Breast epithelium (tissue), 4 donors: ENCODE measurements around the gene UGT1A3. TPM values are rescaled to one million over a fixed set of nuclear protein-coding genes. Genes with fewer than 3 reads are reported as not detected.

Experiments
- DNase-seq, 2 donors: peaks; one replicate each; pipeline ENCODE4 v3.0.0-alpha.2; 2019; ENCODE audit warnings: low spot score in 2 of 2
- H3K27ac ChIP-seq, 2 donors: fragments of 200-600 bp; sonication (generic) in 1 of 2; one replicate each; pipeline ENCODE4 v1.5.1; 2016 to 2019; ENCODE audit warnings: mild to moderate bottlenecking in 1 of 2
- H3K27me3 ChIP-seq, 2 donors: fragments of 200-600 bp; sonication (generic) in 1 of 2; one replicate each; pipeline versions ENCODE4 v1.5.1 to v1.6.0; 2017 to 2019; ENCODE audit warnings: control low read depth in 1 of 2, mild to moderate bottlenecking in 1 of 2
- H3K36me3 ChIP-seq: fragments of 200-600 bp; one replicate; pipeline ENCODE4 v1.5.1; 2019
- H3K4me1 ChIP-seq, 2 donors: fragments of 200-600 bp; sonication (generic); one replicate each; pipeline ENCODE4 v1.5.1; 2016 to 2019; ENCODE audit warnings: control low read depth in 1 of 2
- H3K4me3 ChIP-seq, 3 donors: fragments of 200-600 bp; sonication (generic); 1 replicate in 2 of 3; 2 replicates in 1 of 3; pipeline ENCODE4 v1.5.1; 2016 to 2019; ENCODE audit warnings: mild to moderate bottlenecking in 3 of 3, moderate library complexity in 2 of 3
- H3K9me3 ChIP-seq, 2 donors: fragments of 200-600 bp; sonication (generic) in 1 of 2; one replicate each; pipeline ENCODE4 v1.5.1; 2016 to 2019; ENCODE audit warnings: control low read depth in 1 of 2
- CTCF ChIP-seq, 3 donors: fragments of 450-650 bp; IDR thresholded peaks; one replicate each; pipeline ENCODE4 v1.5.1; 2016 to 2017; ENCODE audit warnings: antibody characterized with exemption in 3 of 3, mild to moderate bottlenecking in 3 of 3, moderate library complexity in 3 of 3
- POLR2A ChIP-seq: fragments of 450-650 bp; IDR thresholded peaks from one replicate; pipeline ENCODE4 v1.6.1; 2016; ENCODE audit warnings: antibody characterized with exemption, mild to moderate bottlenecking, moderate library complexity
- POLR2AphosphoS5 ChIP-seq, 3 donors: sonication (generic); formaldehyde crosslinking; IDR thresholded peaks; one replicate each; pipeline ENCODE4 v1.6.1; 2017; ENCODE audit warnings: antibody characterized with exemption in 3 of 3
- intact Hi-C: fragments of 100-400 bp; cut with DNase I; formaldehyde crosslinking; loops from one replicate; pipeline ENCODE4 v1.15.1; 2023; ENCODE audit warnings: low total_unique reads
- total RNA-seq, 3 donors: library from RNA; depleted of rRNA; stranded (reverse); fragments of >200 nt; gene quantifications; one replicate each; pipeline ENCODE4 v1.1.0, GENCODE V29; 2016

The UGT1A3 gene
- total RNA-seq, 3 donors from 2014 or later, result 0.16 TPM; not detected in 2

GRCh38 chr2:233817361-233817911 lies 88.6 kb downstream of the UGT1A3 start:
- no peaks in the 10 kb centered on the region for H3K36me3 ChIP-seq
- DNase-seq, result no peak
- H3K27me3 ChIP-seq, result no peaks in the 10 kb centered on the region
- TF ChIP-seq POLR2AphosphoS5 (IDR thresholded peaks at IDR 0.05) (no peak), CTCF (IDR thresholded peaks at IDR 0.05) (no peak), POLR2A (no peak)
- intact Hi-C loops, result loop anchor here (5.0 kb wide), 1 partner anchor 65 kb away; no protein-coding TSS in a partner anchor
- H3K4me3 ChIP-seq, result no peak overlapping the region
- H3K27ac ChIP-seq, result no peak overlapping the region
- H3K4me1 ChIP-seq, result no peaks in the 10 kb centered on the region
- no peaks in the 10 kb centered on the region for H3K9me3 ChIP-seq

GRCh38 chr2:233817995-233818638 lies 89.3 kb downstream of the UGT1A3 start:
- TF ChIP-seq CTCF (IDR thresholded peaks at IDR 0.05) (no peak), POLR2AphosphoS5 (IDR thresholded peaks at IDR 0.05) (no peak), POLR2A (no peak)
- no peak for DNase-seq
- H3K4me3 ChIP-seq, result no peak overlapping the region

GRCh38 chr2:233818639-233819621 lies 90.1 kb downstream of the UGT1A3 start:
- intact Hi-C loops, result loop anchor here (5.0 kb wide), 1 partner anchor 63 kb away; no protein-coding TSS in a partner anchor
- H3K27me3 ChIP-seq, result no peaks in the 10 kb centered on the region
- no peaks in the 10 kb centered on the region for H3K9me3 ChIP-seq
- H3K27ac ChIP-seq, result no peak overlapping the region
- TF ChIP-seq POLR2A, result no peak
- no peak for TF ChIP-seq POLR2AphosphoS5 (IDR thresholded peaks at IDR 0.05)
- TF ChIP-seq CTCF (IDR thresholded peaks at IDR 0.05), result no peak
- no peaks in the 10 kb centered on the region for H3K4me1 ChIP-seq
- DNase-seq, result no peak
- H3K4me3 ChIP-seq, result no peak overlapping the region
- H3K36me3 ChIP-seq, result no peaks in the 10 kb centered on the region

More at GRCh38 chr2:233817995-233818638, 89.3 kb downstream of the UGT1A3 start:
- H3K27me3 ChIP-seq, result no peaks in the 10 kb centered on the region
- intact Hi-C loops, result loop anchor here (5.0 kb wide), 1 partner anchor 64 kb away; no protein-coding TSS in a partner anchor
- no peaks in the 10 kb centered on the region for H3K9me3 ChIP-seq
- H3K4me1 ChIP-seq, result no peaks in the 10 kb centered on the region
- no peaks in the 10 kb centered on the region for H3K36me3 ChIP-seq
- H3K27ac ChIP-seq, result no peak overlapping the region

GRCh38 chr2:233819884-233820773 lies 91.3 kb downstream of the UGT1A3 start:
- Histone ChIP-seq H3K36me3 (no peaks in the 10 kb centered on the region), H3K4me1 (no peaks in the 10 kb centered on the region), H3K9me3 (no peaks in the 10 kb centered on the region), H3K4me3 (no peak overlapping the region), H3K27me3 (no peaks in the 10 kb centered on the region), H3K27ac (no peak overlapping the region)
- no peak for DNase-seq
- intact Hi-C loops, result loop anchor here (5.0 kb wide), 1 partner anchor 62 kb away; no protein-coding TSS in a partner anchor
- TF ChIP-seq POLR2A (no peak), CTCF (IDR thresholded peaks at IDR 0.05) (no peak), POLR2AphosphoS5 (IDR thresholded peaks at IDR 0.05) (no peak)
